HEK293 (cell line): Measurements from ENCODE around the gene FTCD.

Experiments
- CTCF ChIA-PET: fragments of 350-600 bp; formaldehyde crosslinking; extraction: SDS; loops from one replicate; lab custom pipeline; 2021; ENCODE audit warnings: antibody characterized with exemption; lab: Yijun Ruan, JAX
- POLR2A ChIA-PET: fragments of 300-600 bp; formaldehyde crosslinking; extraction: SDS; loops from one replicate; lab custom pipeline; 2020; ENCODE audit warnings: antibody characterized with exemption, inconsistent platforms; lab: Yijun Ruan, JAX
- H3K27ac ChIP-seq: fragments of 200-500 bp; sonication (Bioruptor generic); 2 replicates; pipeline ENCODE4 v1.5.1; 2014; ENCODE audit warnings: low read depth, low read length, control low read depth, inconsistent platforms; ENCODE audit errors: extremely low read depth
- H3K36me3 ChIP-seq, 2 experiments: fragments of 200-500 bp in 1 of 2; sonication (Bioruptor generic) in 1 of 2; 1 replicate in 1 of 2; 2 replicates in 1 of 2; pipeline ENCODE4 v1.5.1; 2014 to 2017; ENCODE audit warnings: inconsistent platforms in 2 of 2, low read length in 2 of 2; ENCODE audit not compliant: control insufficient read depth in 2 of 2, insufficient read depth in 1 of 2
- H3K4me1 ChIP-seq: fragments of 200-500 bp; sonication (Bioruptor generic); 2 replicates; pipeline ENCODE4 v1.5.1; 2014; ENCODE audit warnings: mild to moderate bottlenecking, low read length, inconsistent platforms; ENCODE audit not compliant: control insufficient read depth, insufficient read depth
- H3K4me3 ChIP-seq: 2 replicates; pipeline ENCODE4 v1.5.1; 2011; ENCODE audit warnings: low read depth, mild to moderate bottlenecking, control low read depth, low read length, moderate library complexity
- H3K9me3 ChIP-seq: fragments of 200-500 bp; sonication (Bioruptor generic); 2 replicates; pipeline ENCODE4 v1.5.1; 2014; ENCODE audit warnings: low read depth, low read length, inconsistent platforms; ENCODE audit not compliant: control insufficient read depth, insufficient read depth
- BCL11B ChIP-seq: fragments of 450-650 bp; formaldehyde crosslinking; IDR thresholded peaks from 2 replicates; pipeline ENCODE4 v1.5.1; 2016; ENCODE audit warnings: low read depth, missing biosample characterization, missing genetic modification characterization
- GLI4 ChIP-seq: fragments of 450-650 bp; formaldehyde crosslinking; IDR thresholded peaks from 2 replicates; pipeline ENCODE4 v1.5.1; 2016; ENCODE audit warnings: missing biosample characterization, missing genetic modification characterization
- GLIS1 ChIP-seq: fragments of 450-650 bp; formaldehyde crosslinking; IDR thresholded peaks from 2 replicates; pipeline ENCODE4 v1.5.1; 2016; ENCODE audit warnings: missing biosample characterization, missing genetic modification characterization
- IKZF3 ChIP-seq: fragments of 450-650 bp; IDR thresholded peaks from 2 replicates; pipeline ENCODE4 v1.5.0; 2018; ENCODE audit warnings: missing biosample characterization, mild to moderate bottlenecking, missing genetic modification characterization, moderate library complexity
- PRDM6 ChIP-seq: fragments of 450-650 bp; formaldehyde crosslinking; IDR thresholded peaks from 2 replicates; pipeline ENCODE4 v1.5.1; 2017; ENCODE audit warnings: missing biosample characterization, missing genetic modification characterization
- SCRT1 ChIP-seq: fragments of 450-650 bp; formaldehyde crosslinking; IDR thresholded peaks from 2 replicates; pipeline ENCODE4 v1.5.1; 2016; ENCODE audit warnings: missing biosample characterization, missing genetic modification characterization, borderline replicate concordance
- SCRT2 ChIP-seq: fragments of 450-650 bp; formaldehyde crosslinking; IDR thresholded peaks from 2 replicates; pipeline ENCODE4 v1.5.1; 2016; ENCODE audit warnings: missing biosample characterization, missing genetic modification characterization
- SETDB1 ChIP-seq: IDR thresholded peaks from one replicate; pipeline ENCODE4 v1.6.1; 2017; ENCODE audit warnings: mild to moderate bottlenecking, low read length, moderate library complexity, mixed read lengths; ENCODE audit not compliant: insufficient read length
- ZBTB7A ChIP-seq: fragments of 450-650 bp; formaldehyde crosslinking; IDR thresholded peaks from 2 replicates; pipeline ENCODE4 v1.5.1; 2016; ENCODE audit warnings: low read depth, missing biosample characterization, missing genetic modification characterization
- ZFHX2 ChIP-seq: fragments of 450-650 bp; formaldehyde crosslinking; conservative IDR thresholded peaks from 2 replicates; pipeline ENCODE4 v1.5.1; 2016; ENCODE audit warnings: missing biosample characterization, missing genetic modification characterization
- ZFP69B ChIP-seq: fragments of 450-650 bp; formaldehyde crosslinking; IDR thresholded peaks from 2 replicates; pipeline ENCODE4 v1.5.1; 2016; ENCODE audit warnings: missing biosample characterization, missing genetic modification characterization
- ZNF140 ChIP-seq: fragments of 450-650 bp; formaldehyde crosslinking; IDR thresholded peaks from 2 replicates; pipeline ENCODE4 v1.5.1; 2016; ENCODE audit warnings: missing biosample characterization, missing genetic modification characterization
- ZNF146 ChIP-seq: fragments of 450-650 bp; formaldehyde crosslinking; IDR thresholded peaks from 2 replicates; pipeline ENCODE4 v1.5.1; 2016; ENCODE audit warnings: missing biosample characterization, missing genetic modification characterization
- ZNF157 ChIP-seq: fragments of 450-650 bp; formaldehyde crosslinking; IDR thresholded peaks from 2 replicates; pipeline ENCODE4 v1.5.1; 2016; ENCODE audit warnings: missing biosample characterization, missing genetic modification characterization
- ZNF23 ChIP-seq: fragments of 450-650 bp; formaldehyde crosslinking; IDR thresholded peaks from 2 replicates; pipeline ENCODE4 v1.5.1; 2016; ENCODE audit warnings: missing biosample characterization, missing genetic modification characterization, borderline replicate concordance
- ZNF266 ChIP-seq: fragments of 450-650 bp; formaldehyde crosslinking; IDR thresholded peaks from 2 replicates; pipeline ENCODE4 v1.5.1; 2016; ENCODE audit warnings: missing biosample characterization, missing genetic modification characterization, low read depth
- ZNF398 ChIP-seq: fragments of 450-650 bp; formaldehyde crosslinking; IDR thresholded peaks from 2 replicates; pipeline ENCODE4 v1.5.1; 2017; ENCODE audit warnings: missing biosample characterization, missing genetic modification characterization
- ZNF423 ChIP-seq: fragments of 450-650 bp; formaldehyde crosslinking; IDR thresholded peaks from 2 replicates; pipeline ENCODE4 v1.5.1; 2016; ENCODE audit warnings: missing biosample characterization, missing genetic modification characterization
- ZNF518A ChIP-seq: fragments of 450-650 bp; formaldehyde crosslinking; conservative IDR thresholded peaks from 2 replicates; pipeline ENCODE4 v1.5.1; 2016; ENCODE audit warnings: low read depth, missing biosample characterization, missing genetic modification characterization
- ZNF596 ChIP-seq: fragments of 450-650 bp; IDR thresholded peaks from 2 replicates; pipeline ENCODE4 v1.5.0; 2018; ENCODE audit warnings: missing biosample characterization, mild to moderate bottlenecking, missing genetic modification characterization, moderate library complexity
- ZNF600 ChIP-seq: fragments of 450-650 bp; formaldehyde crosslinking; IDR thresholded peaks from 2 replicates; pipeline ENCODE4 v1.5.1; 2016; ENCODE audit warnings: missing biosample characterization, missing genetic modification characterization
- ZNF654 ChIP-seq: fragments of 450-650 bp; formaldehyde crosslinking; IDR thresholded peaks from 2 replicates; pipeline ENCODE4 v1.5.1; 2016; ENCODE audit warnings: low read depth, missing biosample characterization, missing genetic modification characterization
- ZNF677 ChIP-seq: fragments of 450-650 bp; IDR thresholded peaks from 2 replicates; pipeline ENCODE4 v1.5.0; 2018; ENCODE audit warnings: missing biosample characterization, mild to moderate bottlenecking, missing genetic modification characterization, moderate library complexity
- ZNF692 ChIP-seq: fragments of 450-650 bp; formaldehyde crosslinking; IDR thresholded peaks from 2 replicates; pipeline ENCODE4 v1.5.1; 2016; ENCODE audit warnings: missing biosample characterization, missing genetic modification characterization
- ZXDB ChIP-seq: fragments of 450-650 bp; formaldehyde crosslinking; IDR thresholded peaks from 2 replicates; pipeline ENCODE4 v1.5.1; 2016; ENCODE audit warnings: missing biosample characterization, missing genetic modification characterization

Gene FTCD

GRCh38 chr21:46124926-46125845 lies 30.2 kb downstream of the FTCD start (continued):
- no peak for TF ChIP-seq ZNF398 (tag by site-specific recombination)
- TF ChIP-seq ZXDB (tag by site-specific recombination), result no peak
- no peak for TF ChIP-seq GLI4 (tag by site-specific recombination)
- TF ChIP-seq BCL11B, result peak; percentile 94

- Histone ChIP-seq H3K9me3 (no peaks in the 10 kb centered on the region), H3K27ac (no peak overlapping the region), H3K4me3 (no peak overlapping the region), H3K4me1 (no peaks in the 10 kb centered on the region), H3K36me3 (peaks cover 0 to 62% of the 10 kb centered on the region in 2 experiments; a peak in 1 of 3 replicates)
- POLR2A ChIA-PET, result no interaction called here
- CTCF ChIA-PET, result no interaction called here
- TF ChIP-seq GLIS1 (tag by site-specific recombination) (no peak), PRDM6 (tag by site-specific recombination) (no peak), ZNF677 (tag by site-specific recombination) (no peak), ZNF518A (no peak), ZNF654 (tag by site-specific recombination) (no peak), ZNF596 (tag by site-specific recombination) (no peak), ZNF600 (0 out of 2 replicates have a peak, but pooled peaks have one; percentile 14), SCRT2 (tag by site-specific recombination) (no peak), ZFHX2 (tag by site-specific recombination) (peak; percentile 100), SETDB1 (no peak), ZNF692 (no peak), ZNF423 (tag by site-specific recombination) (no peak), ZNF157 (tag by site-specific recombination) (no peak), ZBTB7A (tag by site-specific recombination) (peak; percentile 71; the same call in 1 of the 2 replicates), IKZF3 (tag by site-specific recombination) (no peak), ZNF266 (0 out of 2 replicates have a peak, but pooled peaks have one; percentile 17), SCRT1 (tag by site-specific recombination) (no peak), ZFP69B (no peak), ZNF140 (tag by site-specific recombination) (no peak), ZNF23 (tag by site-specific recombination) (no peak), ZNF146 (no peak)
These were observed 31.1 kb downstream of the FTCD start for GRCh38 chr21:46124083-46124925.
